HT-29 (cell line): ENCODE measurements around the gene PLEKHM3. TPM values are rescaled to one million over a fixed set of nuclear protein-coding genes. Genes with fewer than 3 reads are reported as not detected.
A peak's percentile ranks its signal among the peaks of the same experiment; 100 is the strongest.
"Not testable (repeated sequence)": the region's sequence is repeated elsewhere in the genome, so short reads cannot be mapped to it uniquely, and the experiment has no call there.

Experiments used
- DNase-seq: peaks from one replicate; pipeline ENCODE4 v3.0.0-alpha.2; 2015; ENCODE audit warnings: low spot score
- total RNA-seq: library from RNA; depleted of rRNA; stranded (reverse); fragments of >200 nt; shearing (Covaris generic); gene quantifications from 2 replicates; pipeline ENCODE4 v1.2.3, GENCODE V29; 2014

The PLEKHM3 gene
- total RNA-seq, 1 experiment from 2014 or later = 9.0 TPM

DNA sequence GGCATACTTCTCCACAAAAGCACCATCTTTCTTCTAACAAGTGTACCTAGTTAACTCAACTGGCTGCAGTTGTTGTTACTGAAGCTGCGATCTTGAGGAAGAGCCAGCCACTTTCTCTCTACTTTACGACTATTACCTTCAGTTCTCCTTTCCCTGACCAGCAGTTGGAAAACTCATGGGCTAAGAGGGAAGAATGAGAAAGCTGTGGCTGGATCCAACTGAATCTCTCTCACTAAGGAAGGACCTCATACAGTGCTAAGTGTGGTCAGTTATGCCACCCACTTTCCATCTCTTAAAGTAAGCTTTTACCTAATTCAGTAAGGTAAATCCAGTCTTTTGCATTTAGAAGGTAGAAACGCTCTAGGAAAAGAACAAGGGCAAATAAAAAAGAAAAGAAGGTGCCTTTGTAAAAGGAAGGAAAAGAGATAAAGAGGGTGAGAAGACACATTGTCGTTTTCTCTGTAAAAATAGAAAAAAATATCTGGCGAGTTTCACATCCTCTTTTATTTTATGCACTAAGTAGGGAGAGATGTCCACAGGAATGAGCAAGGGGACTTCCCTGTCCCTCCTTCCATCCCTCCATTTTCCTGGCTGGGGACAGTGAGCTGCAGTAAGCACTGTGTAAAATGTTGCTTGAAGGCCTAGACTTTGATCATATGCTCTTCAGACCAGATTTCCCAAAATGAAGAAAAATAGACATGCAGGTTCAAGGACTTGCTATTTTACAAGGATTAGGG is 73.4 kb downstream of the PLEKHM3 start:
- no peak for DNase-seq

DNA sequence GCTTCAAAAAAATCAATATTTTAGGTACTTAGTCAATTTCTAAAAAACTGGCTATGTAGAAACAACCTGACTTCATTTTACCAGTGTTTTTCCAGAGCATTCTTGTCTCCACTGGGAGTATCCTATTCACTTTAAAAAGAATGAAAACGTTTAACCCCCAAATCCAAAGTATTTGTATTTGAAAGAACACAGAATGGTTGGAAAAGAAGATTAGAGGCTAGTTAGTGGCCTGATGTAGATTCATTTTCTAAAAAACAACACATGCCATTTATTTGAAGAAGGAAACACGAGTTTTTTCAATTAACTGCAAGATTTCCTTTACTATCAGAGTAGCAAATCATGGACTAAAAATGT is 74.6 kb downstream of the PLEKHM3 start:
- no peak for DNase-seq

DNA sequence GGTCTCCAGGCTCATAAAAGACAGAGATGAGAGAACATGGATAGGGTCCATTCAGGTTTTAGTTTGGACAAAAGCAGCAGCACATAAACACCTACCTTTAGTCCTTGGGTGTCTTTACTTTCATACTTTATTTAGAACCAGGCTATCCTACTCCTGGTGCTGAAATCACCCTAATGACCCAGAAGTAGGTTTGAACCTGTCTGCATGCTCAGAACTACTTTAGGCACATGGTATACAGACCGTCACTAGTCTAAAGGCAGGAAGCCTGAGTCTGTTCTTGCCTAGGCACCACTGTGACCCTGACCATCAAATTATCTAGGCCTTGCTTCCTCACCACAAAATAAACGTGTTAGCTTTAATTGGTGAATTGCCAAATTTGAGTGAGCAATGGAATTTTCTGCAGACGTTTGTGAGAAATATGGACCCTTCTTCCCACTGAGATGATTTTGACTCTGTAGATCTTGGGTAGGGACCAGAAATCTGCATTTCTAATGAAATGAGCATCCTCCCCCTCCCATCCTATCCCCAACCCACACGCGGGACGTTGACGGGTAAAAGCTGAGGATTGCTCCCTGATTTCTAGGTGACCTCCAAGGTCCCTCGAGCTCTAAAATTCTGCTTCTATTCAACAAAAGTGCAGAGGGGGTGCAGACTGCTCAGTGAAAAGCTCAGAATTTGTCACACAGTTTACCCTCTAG is 75.1 kb downstream of the PLEKHM3 start:
- no peak for DNase-seq

DNA sequence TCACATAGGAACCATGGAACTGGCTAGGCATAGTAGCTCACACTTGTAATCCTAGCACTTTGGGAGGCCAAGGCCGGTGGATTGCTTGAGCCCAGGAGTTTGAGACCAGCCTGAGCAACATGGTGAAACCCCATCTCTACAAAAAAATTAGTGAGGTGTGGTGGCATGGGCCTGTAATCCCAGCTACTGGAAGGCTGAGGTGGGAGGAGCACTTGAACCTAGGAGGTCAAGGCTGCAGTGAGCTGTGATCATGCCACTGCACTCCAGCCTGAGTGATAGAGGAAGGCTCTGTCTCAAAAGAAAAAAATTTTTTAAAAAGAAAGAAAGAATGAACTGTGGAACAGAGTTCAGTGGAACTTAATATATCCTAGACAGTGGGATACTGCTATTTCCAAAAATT is 76.1 kb downstream of the PLEKHM3 start:
- DNase-seq = not testable (repeated sequence)

DNA sequence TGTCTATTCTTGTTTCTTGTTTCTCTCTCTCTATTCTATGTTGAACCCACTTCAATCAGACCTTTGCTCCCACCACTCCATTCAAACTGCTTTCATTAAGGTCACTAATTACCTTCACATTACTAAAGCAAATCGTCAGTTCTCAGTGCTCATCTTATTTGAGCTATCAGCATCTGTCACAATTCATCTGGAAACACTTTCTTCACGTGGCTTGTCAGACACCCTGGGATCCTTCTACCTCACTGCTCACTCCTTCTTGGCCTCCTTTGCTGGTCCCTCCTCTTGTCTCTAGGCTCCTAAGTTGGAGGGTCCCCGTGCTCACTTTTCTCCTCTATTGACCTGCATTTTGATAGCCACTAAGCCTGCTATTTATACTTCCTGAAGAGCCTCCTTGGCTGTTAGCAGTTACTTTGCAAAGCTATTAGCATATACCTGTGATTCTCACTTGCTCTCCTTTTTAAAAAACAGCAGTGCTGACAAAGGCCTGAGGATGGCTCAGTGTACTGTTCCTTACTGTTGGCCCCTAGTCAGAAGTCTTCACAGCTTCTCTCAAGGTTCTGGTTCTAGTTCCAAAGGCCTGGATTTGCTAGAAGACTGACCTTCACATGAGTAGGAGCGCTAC is 80.2 kb downstream of the PLEKHM3 start:
- DNase-seq = no peak

DNA sequence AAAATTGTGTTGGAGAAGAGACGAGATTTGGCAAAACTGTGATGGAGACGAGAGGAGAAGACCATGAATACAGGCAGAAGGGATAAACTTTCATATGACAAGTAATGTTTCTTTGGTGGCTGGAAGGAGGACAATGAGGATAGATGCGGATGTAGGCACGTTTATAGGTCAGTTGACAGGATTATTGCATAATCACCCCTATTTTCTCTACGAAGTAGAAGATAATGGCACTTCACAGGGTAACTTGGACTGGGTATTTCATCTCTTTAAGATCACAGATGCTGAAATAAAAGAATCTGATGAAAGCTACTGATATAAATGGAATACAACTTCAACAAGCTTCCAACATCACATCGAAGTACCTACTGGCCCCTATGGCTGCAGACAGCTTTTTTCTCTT is 81.0 kb downstream of the PLEKHM3 start:
- DNase-seq = no peak

DNA sequence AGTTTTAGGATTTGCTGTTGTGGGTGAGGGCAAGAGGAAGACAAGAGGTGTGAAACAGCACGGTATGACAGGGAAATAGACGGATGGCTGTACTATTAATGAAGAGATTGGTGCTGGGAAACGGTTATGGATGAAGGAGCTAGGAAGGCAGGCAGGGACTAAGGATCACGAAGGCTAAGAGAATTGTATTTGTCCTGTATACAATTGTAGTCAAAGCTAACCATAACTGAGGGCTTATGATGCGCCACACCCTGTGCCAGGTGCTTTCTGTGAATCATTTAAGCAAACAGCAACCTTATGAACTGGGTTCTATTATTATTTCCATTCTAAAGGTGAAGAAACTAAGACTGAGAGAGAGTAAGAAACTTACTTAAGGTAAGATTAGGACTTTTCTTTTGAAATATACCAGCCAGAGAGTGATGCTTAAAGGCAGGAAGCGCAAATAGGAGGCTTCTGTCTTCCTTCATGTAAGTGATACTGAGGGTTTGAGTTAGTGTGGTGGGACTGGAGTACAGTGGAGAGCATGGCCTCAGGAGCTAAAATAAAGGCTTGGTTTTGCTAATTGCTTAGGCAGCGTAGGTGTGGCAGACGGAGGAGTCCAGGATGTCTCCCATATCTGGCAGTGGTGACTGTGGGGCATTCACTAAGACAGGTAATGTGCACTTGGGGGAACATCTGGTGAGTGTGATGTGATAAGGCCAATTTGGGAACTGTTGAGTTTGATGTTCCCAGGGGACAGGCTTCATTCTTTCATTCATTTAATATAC is 85.8 kb downstream of the PLEKHM3 start:
- peak; percentile 36 for DNase-seq

DNA sequence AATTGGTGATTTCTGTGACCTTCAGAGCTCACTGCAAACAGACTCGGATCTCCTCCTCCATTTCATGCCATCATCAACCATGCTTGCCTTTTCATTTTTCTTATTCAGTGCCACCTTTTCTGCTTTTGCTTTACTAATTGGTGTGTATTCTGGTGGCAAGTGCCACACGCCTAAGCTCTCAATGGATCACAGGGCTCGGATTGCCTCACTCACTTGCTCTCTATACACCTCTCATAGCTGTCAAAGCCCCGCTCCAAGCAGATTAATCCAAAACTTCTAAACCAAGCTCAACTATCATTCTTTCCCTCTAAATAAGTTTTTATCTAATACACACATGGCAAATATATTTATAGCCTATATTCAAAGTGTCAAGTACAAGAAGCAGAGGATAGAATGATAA is 86.4 kb downstream of the PLEKHM3 start:
- no peak for DNase-seq

DNA sequence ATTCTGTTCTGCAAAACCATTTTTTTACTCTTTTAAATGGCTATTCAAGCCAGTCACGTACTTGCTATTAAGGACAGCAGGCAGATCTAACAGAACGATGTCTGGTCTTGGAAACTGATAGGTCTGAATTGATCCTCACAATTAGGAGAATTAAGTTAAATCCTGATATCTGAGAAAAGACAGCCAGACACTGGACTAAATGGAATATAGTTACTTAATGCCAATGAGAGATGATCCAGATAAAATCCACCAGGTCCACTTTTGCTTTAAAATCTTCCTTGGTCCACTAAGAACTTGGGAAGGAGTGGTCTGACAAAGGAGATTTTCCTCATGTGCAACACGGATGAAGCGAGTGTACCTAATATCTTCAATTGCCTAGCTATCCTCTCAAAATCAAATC is 86.9 kb downstream of the PLEKHM3 start:
- no peak for DNase-seq

DNA sequence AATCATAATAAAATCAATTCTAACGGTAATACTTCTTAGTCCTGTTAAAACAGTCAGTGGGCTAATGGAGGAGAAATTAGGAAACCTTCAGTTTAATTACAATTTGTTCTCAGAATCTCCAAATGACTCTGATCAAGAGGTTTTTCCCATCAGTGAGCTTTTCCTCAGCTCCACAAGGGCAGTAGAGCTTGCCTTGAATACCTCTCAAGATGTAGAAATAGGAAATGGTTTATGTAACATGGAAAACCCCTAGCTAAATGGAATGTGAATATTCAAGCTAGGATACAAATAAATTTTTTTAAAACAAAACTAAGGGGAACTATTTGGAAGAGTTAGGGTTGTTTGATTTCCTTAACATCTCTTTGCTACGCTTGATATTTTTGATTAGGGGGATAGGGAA is 87.5 kb downstream of the PLEKHM3 start:
- DNase-seq = no peak

DNA sequence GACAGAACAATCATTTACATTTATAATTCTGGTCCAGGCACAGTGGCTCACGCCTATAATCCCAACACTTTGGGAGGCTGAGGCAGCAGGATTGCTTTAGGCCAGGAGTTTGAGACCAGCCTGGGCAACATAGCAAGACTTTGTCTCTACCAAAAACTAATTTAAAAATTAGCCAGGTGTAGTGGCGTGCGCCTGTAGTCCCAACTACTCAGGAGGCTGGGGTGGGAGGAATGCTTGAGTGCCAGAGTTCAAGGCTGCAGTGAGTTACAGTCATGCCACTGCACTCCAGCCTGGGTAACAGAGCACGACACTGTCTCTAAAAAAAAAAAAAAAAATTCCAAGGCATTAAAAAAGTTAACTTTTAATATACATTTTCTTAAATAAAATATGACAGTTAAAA is 88.1 kb downstream of the PLEKHM3 start:
- DNase-seq = no peak

DNA sequence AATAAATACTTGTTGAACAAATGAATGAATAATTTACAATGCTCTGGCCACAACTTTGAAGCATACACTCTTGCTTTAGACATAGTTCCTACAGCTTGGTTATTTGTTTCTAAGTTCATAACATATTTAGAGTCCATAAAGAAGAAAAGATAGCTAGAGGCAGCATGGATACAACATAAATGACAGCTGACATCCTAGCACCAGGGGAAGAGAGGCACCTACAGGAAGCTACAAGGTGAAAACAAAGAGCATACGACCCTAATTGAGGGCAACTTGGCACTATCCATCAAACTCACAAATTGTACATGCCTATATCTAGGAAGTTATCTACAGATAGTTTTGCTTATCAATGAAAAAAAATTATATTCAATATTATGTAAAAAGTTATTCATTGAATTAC is 88.9 kb downstream of the PLEKHM3 start:
- DNase-seq = no peak

DNA sequence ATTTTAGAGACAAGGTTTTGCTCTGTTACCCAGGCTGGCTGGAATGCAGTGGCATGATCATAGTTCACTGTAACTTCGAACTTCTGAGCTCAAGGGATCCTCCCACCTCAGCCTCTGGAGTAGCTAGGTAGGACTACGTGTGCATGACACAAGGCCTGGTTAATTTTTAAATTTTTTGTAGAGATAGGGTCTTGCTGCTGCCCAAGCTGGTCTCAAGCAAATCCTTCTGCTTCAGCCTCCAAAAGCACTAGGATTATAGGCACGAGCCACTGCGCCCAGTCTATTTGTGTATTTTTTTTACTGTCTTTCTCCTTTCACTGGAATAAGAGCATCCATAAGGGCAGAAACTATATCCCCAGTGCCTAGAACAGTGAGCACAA is 89.3 kb downstream of the PLEKHM3 start:
- DNase-seq = no peak

DNA sequence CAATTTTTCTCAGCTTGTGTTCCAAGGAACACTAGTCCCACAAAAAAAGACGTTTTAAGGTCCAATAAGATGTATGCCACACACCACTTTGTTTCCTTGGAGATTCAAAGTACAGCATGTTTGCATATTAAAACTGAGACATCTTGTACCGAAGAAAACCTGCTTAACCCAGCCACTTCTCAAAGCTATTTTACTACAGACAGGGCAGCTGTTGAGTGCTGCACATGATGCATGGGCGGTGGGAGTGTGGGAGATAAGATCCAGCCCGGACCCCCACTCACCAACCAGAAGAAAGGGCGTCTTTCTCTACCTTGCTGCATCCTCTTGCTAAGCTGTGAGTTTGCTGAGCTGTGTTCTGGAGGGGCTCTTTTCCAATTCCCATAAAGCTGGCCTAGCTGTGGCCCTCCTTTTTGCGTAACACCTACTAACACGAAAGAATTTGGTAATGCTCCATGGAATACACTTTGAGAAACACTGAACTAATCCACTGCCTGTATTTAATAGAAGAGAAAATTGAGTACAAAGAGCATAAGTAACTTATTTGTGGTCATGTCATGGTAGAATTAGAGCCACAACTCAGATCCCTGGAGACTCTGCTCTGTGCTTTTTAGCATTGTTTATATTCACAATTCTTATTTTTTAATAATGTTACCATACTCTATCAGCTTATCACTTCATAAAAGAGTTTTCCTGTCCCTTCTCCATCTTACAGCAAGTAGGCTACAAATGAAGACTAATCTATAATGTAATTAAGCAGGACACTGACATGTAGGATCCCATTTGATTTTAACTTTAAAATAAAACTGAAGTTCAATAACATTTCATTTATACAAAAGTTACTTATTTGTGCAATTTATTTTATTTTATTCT is 90.0 kb downstream of the PLEKHM3 start:
- no peak for DNase-seq

DNA sequence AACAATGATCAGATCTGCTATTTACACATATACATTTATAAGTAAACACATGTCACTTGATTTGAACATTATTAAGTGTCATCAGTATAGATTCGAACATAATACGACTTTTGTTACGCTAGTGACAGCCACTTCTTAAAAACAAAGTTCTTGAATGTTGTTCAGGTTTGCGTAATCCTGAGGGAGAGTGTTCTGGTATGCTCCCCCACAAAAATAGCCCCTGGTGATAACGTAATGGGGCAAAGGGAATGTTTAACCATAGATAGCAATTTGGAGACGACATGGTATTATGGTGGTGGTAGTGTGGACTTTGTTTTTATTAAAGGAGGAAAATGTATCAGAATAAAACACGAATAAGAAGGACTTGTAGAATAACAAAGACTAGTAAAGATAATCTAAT is 90.6 kb downstream of the PLEKHM3 start:
- no peak for DNase-seq

DNA sequence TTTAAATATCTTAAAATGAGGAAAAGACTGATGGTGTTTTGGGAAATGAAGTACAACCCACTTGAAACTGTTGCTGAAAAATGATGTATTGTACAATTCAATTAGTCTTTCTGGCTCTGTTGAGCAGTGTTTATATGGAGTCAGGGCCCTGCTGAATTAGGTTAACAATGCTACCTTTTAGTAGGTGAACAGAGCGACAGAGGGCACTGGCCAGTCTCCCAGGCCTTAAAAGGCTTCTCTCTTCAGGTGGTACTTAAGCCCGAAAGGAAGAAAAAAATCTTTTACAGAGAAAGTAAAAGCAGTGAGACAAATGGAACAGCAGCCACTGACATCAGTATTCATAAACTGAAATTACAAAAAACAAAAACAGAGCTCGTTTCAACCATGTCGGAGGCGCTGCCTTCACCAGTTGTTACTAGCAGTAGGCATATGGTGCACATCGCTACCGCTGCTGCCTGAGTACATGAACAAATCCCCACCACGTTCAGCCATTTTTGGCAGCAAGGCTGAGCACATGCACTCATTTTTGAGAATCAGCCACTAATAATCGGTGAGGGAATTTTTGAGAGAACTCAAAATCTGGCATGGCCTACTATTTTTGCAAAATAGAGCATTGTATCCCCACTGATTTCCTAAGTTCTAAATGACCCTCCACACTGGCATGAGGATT is 91.8 kb downstream of the PLEKHM3 start:
- DNase-seq = no peak

DNA sequence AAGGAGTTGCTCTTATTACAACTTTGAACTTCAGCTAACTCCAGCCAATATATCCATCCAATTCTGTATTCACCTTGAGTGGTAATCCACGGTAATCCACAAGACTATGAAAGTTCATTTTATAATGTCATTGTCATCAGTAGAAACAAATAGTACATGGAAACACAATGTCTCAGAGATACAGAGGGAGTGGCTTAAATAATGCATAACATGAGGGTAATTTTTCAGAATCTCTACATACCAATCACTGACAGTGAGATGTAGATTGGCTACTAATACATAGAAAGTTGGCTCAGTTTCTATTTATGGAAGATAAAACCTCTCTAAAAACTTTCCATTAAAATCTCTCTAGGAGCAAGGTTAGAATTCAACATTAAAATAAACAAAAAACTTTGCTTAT is 93.2 kb downstream of the PLEKHM3 start:
- DNase-seq = no peak

DNA sequence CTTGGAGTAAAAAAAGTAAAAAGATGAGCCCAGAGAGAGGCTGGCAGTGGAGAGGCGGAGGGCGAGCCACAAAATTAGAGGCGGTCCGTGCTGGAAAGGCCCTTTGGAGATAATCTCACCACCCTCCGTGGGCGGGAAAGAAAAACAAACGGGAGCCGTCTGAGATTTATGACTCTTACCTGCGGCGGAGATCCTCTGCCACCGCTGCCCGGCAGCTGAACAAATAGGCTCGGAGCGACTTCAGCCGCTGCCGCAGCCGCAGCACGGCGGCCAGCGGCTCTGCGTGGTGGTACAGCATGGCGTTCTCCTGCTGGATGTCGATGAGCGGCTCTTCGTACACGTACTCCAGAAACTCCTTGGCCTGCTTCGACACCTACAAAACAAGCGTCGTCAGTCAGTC is 94.6 kb downstream of the PLEKHM3 start:
- DNase-seq = peak; percentile 86

DNA sequence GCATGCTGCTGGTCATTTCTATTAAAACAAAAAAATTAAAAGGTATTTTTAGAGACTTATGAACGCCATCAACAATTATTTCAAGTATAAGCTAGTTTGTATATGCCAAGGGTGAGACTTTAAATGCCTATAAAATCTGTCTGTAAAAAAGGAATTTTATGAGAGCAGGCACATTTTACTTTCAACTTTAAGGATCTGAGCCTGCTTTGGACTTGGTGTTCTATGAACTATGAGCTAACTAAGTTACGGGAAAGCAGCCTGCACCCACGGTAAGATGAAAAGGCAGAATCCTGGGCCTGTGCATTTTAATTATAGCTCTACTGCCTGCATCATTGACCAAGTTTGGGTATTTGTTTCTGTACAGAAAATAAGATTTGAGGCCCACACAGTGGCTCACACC is 95.4 kb downstream of the PLEKHM3 start:
- DNase-seq = no peak

DNA sequence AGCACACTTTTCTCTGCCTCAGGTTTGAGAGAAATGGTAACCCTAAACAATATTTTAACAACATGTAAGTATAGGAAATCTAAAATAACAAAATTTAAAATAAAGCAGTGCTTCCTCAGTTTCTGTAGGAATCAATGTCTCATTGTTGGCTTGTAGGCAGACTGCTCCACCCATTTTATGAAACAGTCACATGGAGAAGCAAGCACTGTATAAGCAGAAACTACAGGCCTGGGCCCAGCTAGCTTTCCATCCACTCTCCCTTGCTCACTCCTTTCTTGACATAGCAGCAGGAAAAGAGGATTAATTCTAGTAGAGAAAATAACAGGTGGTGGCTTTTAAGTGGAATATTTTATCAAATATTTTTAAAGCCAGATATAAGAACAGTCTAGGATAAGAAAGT is 97.2 kb downstream of the PLEKHM3 start:
- peak; percentile 55 for DNase-seq

DNA sequence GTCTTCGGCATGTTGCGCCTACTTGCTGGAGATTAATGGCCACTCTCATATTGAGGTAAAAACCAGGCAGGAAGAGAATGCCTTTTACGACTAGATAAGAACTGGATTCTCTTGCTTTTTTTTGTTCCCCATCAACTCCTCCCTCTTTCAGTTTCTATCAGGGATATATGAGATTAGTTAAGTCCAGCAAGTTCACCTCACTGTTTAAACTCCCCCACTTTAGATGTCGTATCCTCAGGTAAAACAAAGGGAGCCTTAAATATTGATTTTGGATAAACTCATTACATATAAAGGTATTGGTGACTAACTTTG is 98.4 kb downstream of the PLEKHM3 start:
- no peak for DNase-seq
